CD4-positive, alpha-beta T cell treated with Interleukin-15 for 1 hour (primary cell): ENCODE measurements around the gene MAP3K14.
A peak's percentile ranks its signal among the peaks of the same experiment; 100 is the strongest.

ENCODE experiments used
- DNase-seq: peaks from one replicate; pipeline ENCODE4 v3.0.0-alpha.2; 2020

The MAP3K14 gene

DNA sequence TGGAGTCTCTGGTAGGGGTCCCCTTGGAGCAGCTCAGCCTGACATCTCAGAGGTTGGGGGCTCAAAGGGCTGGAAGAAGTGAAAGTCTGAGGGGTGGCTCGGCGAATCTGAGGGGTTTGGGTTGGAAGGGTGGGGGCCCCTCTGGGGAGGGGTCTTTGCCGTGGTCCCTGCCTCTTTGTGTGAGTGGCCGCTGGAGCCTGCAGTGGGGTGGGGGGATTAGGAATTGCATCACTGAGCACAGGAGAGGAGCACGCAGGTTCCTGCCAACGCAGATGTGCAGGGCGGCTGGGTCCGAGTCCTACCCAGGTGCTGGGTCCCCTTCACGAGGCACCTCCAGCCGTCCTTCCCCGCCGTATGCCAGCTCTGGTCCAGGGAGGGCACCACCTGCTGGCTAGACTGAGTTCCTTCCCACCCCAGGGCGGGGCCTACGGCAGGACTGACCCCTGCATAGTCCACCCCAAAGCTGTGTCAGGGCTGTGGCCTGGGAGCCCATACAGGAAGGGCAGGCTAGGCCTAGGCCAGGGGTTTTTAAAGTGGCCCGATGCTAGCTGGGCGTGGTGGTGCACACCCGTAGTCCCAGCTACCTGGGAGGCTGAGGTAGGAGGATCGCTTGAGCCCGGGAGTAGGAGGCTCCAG, 85.2 kb downstream of the MAP3K14 start:
- peak; percentile 64 for DNase-seq

DNA sequence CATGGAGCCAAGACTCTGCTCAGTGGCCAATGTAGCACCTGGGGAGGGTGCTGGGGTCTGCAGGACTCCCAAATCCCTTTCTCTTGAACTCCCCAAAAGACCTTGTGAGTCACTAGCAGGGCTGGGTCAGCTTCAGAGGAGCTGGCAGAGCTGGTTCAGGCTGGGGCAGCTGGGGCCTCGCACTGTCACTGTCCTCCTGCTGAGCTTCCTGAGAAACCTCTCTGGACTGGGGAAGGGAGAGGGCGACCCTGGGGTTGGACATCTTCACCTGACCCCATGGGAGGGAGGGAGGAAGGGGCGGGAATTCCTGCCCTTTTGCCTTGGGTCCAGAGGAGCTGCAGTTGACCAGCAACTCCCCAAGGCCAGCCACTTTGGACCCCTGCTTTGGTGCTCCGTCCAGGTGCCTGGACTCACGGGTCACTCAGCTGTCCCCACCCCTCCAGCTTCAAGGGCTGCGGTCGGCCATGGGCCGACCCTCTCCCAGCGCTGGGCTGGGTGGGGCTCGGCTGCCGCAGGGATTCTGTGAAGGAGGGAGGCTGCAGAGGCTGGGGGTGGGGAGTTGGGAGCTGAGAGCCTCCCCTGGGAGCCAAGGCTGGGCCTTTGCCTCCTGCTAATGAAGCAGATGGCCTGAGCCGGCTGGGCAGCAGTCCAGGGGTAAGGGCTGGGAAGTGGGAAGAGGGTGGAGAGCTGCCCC, 85.9 kb downstream of the MAP3K14 start:
- DNase-seq: peak; percentile 35

DNA sequence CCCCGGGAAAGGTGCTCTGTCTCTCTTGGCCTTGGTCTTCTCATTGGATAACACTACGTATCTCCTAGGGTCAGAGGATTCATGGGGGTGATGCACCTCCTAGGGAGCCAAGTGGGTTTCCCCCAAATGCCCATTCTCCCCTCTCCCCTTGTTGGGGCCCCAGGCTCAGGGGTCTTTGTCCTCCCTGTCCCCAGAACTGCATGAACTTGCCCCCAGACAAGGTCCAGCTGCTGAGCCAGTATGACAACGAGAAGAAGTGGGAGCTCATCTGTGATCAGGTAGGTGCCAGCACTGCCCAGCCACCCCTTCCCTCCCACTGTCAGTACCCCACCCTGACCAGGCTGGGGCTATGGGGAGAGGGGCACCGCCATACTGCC, 86.4 kb downstream of the MAP3K14 start:
- DNase-seq: no peak

DNA sequence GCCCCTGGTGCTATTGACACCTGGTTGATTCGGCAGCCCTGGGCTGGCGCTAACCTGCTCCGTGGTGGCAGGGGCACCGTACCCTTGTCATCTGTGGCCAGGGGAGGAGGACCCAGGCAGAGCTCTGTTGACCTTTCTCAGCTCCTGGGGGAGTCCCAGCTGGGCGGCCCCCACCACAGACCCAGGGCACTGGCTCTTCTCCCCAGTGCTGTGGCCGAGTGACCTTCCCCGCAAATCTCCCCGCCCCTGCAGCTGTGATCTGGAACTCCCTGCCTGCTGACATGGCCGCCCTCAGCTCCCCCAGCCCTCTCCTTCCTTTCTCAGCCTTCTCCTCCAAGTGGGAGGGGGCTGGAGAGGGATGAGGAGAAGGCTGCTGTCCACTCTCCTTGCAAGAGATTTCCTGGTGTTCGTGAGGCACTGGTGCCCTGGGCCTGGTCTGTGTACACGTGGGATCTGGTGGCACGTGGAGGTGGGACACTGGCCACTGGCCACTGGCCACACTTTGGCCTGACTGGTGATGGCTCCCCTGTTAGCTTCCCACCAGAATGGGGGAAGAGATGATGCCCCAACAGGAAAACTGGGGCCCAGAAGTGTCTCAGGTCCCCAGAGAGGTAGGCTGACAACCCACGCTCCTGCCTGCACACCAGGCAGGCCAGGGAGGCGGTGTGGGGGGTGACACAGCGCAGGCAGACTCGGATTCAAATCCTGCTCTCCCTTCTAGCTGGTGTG, 87.0 kb downstream of the MAP3K14 start:
- DNase-seq: peak; percentile 62

DNA sequence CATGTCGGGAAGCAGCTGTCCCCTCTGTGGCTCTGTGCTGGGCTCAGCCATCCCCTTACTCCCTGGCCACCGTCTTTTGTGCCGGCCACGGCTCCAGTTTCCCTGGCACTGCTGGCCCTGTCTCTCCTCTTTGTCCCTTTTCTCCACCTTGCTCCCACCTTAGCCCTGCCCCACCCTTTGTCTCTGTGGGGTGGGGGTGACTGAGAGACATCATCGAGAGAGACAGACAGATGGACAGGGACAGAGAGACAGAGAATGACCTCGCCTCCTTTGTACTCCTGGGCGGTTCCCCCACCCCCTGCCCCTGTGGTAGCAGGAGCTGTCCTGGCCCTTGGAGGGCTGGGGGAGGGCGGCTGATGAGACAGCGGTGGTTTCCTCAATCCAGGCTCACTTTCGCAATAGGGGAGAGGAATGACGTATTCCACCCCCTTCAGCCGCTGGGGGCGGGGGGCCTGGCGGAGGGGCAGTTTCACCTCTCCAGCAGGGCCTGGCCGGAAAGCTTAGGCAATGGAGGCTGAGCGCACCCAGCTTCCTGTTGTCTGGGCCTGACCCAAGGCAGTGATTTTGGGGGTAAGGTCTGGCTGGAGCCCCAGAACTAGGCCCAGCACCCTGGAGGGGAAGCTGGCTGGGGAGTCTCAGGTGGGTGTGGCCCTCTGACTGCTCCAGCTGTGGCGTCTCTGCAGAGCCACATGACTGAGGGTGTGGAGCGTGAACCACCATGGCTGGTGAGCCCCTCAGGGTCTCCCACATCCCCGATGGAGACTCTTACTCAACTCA, 87.9 kb downstream of the MAP3K14 start:
- DNase-seq: peak; percentile 96

DNA sequence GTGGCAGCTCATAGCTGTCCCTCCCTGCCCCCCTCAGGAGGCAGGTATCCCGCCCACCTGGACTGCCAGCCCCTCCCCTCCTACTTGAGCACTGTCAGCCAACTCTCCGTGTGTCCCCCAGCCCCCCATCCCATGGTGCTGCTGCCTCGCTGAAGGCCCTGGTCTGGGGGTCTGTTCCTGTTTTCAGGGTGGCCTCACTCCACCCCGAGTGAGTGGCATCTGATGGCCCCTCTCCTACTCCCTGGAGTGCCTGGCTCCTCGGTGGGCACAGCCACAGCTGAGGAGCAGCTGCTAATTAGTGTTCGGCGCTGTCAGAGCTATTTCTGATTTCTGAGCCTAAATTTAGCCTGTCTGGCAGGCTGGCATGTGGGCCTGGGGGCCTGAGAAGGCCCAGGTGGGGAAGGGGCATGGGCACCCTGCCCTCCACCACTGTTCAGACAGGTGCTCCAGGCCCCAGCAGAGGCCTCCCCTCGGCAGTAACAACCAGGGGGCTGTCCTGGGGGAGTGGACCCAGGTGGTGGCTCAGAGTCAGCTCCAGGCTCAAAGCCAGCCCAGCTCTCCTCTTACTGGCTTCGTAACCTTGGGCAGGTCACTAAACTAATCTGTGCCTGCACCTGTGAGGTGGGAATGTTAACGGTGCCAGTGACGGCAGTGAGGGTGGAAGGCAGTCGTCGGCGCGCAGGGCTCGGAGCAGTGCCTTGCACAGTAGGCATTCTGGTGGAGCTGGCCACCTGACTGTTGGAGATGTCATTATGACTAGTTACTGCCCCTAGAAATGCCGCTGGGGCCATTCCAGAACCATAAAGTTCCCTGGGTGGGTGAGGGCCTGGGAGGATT, 88.7 kb downstream of the MAP3K14 start:
- DNase-seq: peak; percentile 39

DNA sequence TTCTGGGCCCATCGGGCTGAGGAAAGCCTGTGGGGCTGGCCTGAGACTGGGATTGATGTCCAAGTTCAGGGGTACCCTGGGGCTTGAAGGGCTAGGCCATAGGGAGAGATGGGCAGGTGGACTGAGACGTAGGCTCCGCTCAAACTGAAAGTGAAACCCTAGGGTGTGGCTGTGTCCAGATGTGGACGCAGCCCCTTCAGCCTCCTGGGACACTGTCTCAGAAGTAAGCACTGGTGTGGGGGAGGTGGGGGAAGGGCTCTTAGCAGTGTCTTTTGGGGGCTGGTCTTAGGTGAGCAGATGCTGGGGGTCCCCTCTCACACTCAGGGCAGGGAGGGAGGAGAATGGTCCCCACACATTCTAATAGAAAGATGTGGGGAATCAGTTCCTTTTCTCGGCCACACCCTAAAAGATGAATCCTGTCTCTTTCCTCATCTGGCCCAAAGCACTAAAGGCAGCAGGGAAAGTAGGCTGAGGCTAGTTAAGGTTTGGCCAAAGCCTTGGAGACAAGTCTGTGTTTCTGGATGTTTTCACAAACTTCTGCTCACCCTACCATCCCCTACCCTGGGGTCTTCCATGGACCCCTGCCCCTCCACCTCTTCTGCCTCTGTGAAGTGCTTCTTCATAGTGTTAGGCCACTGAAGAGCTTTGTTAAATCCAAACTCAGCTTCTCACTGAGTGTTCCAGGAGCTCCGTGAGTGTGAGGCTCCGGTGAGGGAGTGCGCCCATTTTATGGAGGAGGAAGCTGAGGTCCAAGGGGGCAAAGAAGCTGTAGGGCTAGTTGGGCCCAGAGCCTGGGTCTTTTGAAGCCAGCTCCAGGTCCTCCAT, 89.5 kb downstream of the MAP3K14 start:
- peak; percentile 72 for DNase-seq

DNA sequence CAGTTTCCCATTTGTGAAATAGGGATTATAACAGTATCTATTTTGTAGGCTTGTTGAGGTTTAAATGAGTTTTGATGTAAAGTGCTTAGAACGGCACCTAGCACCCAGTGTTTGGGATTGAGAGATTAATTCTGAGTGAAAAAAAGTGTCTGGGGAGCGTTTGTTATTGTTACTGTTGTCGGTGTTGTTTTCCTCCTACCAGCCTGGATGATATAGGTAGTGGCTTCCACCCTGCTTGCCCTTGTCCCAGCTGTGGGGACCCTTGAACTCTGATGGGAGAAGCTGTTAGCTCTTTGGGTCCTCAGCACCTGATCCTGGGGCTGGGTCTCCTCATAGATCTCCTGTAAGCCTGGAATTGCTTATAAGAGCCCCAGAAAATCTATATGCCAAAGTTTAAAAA, 90.2 kb downstream of the MAP3K14 start:
- DNase-seq: no peak

DNA sequence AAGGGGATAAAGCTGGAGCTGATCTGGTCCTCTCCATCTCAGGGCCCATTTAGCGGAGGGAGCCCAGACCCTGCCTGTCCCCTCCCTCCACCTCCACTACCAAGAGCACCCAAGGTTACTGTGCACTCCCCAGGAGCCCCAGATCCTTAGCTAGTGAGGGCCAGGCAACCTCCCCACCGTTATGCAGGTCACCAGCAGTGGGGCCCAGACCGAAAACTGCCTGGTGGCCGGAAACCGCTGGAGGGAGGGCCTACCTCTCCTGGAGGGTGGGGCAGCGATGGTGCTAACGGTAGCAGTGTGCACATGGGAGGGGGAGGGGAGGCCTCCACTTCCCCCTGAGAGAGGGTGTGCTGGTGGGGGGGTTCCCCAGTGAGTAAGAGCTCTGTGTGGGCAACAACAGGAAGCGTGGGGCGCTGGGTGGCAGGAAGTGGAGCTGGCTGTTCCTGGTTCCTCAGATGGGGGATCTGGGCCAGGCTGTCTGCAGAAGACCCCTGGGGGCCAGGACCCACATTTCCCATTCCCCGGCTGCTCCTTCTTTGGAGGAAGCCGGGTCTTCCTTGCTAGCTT, 90.8 kb downstream of the MAP3K14 start:
- peak; percentile 99 for DNase-seq

DNA sequence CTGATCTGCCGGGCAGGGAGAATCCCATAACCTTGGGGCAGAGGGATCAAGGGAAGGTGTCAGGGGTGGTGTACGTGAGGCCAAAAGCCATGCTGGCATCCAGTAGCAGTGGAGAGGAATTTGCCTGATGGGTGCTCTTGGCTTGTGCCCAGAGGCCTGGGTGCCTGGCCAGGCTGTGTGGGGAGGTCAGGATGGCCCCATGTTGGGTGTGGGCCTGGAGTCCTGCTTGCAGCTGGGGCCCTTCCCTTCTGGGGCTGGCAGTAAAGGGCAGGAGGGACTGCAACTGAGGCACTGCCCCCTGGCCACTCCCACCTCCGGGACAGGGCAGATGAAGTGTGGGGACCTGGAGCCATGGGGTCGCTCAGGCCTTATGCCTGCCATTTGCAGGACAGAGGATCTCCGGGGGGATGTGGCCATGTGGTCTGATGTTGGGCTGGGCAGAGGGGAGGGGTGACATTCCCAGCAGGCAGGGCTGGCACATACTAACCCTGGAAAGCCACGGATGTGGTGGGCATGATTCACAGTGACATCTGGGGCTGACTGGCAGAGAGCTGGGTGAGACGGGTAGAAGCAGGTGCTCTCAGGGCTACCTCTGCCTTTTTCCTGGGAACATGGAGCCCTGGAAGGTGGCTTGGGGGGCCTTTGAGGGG, 91.6 kb downstream of the MAP3K14 start:
- DNase-seq: peak; percentile 65

DNA sequence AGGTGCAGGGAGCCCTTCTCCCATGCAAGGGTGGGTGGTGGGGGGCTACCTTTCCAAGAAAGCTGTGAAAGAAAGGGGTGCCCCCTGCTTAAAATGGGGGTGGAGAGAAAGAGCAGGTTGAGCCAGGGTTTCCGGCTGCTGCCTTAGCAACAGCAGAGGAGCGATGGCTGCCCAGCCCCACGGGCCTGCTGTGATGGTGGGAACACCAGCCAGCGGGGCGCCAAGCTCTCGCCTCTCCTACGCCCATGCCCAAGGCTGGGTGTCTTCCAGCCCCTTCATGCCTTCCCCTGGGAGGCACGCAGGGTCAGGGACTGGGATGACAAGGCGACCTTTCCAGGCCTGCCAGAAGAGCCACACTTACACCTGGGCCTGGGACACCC, 92.2 kb downstream of the MAP3K14 start:
- DNase-seq: peak; percentile 34

DNA sequence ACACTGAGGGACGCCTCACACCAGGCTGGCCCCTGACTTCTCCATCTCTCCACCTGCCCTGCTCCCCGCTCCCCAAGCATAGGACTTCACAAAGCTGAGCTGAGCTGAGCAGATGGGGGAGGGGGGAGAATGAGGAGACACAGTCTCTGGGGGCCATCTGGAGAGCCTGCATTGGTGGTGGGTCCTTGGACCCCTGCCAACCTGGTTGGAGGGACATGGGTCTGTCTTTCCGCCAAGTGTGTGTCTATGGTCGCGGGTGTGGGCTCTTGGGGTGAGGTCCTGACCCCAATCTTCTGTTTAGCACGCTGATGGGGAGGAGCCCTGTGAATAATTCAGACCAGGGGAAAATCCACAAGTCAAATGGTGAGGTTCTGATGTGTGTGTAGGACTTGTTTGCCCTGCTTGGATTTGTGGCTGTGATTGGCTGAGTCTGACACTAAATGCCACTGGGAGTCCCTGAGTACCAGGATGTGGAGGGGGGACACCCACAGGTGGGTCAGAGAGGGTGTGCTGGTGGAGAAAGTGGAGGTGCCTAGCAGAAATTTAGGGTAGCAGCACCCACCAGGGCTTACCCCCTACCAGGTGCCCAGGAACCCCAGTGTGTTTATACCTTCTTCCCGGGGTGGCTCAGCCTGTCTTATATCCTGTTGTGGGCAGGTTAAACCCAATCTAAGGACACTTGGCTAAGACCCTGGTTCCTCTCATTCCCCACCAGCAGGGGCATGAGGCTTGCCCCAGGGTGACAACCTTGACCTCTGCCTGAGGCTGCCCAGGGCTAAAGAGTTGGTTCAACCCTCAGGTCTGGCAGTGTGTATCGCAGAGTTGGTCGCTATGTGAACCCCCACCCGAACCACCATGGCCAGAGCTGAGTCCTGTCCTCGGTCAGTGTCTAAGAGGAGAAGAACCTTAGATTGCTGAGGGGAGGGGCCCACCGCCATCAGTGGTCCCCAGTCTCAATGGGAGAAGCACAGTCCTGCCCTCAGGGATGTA, 93.0 kb downstream of the MAP3K14 start:
- DNase-seq: peak; percentile 76

DNA sequence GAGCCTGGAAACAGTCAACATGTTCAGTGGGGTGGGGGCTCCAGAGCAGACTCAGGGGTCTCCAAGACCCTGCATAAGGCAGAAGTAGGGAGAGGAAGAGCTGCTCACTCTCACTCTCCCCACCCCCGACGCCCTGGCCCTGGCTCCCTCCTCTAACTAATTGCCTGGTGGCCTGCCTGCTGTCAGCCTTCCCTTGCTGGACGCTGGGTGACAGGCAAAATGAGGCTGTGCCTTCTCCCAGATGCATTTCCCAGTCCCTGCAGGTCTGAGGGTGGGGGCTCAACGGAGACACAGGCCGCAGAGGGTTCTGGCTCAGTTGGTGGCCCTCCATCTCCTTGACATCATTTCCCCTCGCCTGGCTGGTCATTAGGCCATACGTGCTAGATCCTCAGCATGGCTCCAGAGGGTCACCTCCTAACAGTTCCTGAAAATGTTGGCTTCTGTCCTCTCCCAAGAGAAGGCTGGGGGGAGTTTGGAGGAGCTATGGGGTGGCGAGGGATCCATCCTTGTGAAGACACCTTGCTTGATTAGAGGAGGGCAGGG, 93.8 kb downstream of the MAP3K14 start:
- DNase-seq: peak; percentile 21

DNA sequence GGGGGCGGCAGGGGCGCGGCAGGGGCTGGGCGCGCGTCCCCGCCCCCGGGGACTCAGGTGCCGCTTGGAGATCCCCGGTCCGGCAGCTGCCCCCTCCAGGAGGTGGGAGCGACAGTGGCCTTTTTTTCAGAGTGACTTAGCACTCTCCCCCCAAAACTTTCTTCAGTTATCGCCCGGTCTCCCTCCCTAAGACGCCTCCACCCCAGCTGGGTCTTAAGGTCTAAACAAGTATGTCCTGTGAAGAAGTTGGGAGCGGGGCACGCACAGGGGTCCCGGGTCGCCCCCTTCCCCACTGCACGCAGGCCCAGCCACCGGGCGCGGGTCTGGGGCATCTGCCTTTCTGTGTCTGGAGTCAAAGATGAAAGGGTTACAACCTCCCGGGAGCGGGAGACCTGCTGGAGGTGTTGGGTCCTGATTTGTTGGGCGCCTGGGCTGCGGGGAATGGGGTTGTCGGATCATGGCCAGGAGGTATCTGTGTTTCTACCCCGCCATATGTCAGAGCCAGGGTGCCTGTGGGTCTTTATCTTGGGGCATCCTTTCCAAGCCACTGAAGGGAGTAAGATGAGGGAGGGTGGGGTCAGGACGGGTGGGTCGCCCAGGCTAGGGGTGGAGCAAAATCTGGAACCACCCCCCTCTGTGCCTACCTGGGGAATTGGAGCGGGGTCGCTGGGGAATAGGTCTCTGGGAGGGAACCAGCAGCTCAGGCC, 94.4 kb downstream of the MAP3K14 start:
- peak; percentile 68 for DNase-seq

DNA sequence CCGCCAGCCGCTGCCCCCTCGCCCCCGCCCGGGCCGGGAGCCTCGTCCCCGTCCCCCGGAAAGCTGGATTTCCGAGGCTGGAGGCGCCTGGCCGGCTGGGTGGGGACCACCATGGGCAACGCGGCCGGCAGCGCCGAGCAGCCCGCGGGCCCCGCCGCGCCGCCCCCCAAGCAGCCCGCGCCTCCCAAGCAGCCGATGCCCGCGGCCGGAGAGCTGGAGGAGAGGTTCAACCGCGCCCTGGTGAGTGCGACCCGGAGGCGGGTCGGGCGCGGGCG, 94.9 kb downstream of the MAP3K14 start:
- no peak for DNase-seq

DNA sequence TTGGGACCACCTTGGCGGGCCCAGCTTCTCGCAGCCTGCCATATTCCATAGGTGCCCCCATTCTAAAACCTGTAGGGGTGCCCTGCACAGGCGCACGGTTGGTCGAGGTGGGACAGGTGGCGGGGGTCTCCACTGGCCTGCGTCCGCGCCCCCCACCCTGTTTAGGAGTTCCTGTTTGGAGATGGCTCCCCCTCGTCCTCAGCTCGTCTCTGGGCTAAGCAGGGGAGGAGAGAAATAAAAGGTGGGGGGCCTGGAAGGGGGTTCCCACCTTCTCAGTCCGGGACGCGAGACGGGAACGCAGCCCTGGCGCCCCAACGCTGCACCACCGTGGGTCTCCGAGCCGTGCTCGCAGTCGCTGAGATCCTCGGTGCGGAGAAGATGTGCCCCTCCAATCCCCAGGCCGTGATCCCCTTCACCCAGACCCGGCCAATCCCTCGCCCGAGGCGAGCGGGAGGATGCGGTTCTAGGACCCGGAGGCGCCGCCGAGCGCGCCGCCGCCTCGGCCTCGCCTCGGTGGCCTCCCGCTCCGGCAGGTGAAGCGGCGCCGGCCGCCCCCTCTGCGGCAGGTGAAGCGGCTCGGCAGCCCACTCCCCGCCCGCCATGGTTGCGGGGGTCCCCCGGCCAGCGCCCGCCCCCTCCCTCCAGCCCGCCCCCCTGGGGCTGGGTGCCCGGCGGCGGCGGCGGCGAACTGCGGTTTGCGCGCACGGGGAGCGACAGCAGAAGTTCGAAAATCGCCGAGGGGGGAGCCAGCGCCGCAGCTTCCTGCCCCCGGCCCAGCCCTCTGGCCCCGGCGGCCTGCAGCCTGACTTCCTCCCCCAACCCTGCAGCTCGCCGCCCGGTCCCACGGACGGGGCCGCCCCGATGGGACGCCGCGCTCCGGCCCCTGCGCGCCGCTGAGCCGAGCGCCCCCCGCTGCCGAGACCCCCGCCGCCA, 95.5 kb downstream of the MAP3K14 start, which contains the start of gene FMNL1:
FMNL1 (plus strand) TSS at position 805 of the 933 bp plus-strand sequence. CDS start 240 bp downstream, outside the sequence.
- DNase-seq: peak; percentile 77

DNA sequence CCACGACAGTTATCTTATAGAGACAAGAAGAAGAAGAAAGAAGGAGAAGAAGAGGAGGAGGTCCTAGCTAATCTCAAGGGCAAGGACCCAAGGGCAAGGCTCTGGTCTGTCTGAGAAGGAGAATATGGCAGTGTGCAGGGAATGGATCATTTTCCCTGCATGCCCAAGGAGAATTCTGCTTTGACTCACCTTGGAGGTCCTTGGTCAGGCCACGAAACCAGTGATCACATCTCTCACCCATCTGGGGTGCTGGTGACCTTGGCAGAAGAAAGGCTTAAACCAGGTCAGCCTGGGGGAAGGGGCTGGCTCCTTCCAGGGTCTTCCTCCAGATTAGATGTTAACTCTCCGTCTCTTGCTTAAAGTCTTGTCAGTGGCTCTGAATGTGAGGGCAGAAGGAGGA, 96.7 kb downstream of the MAP3K14 start:
- peak; percentile 9 for DNase-seq
